Testis (tissue), 2 donors: ENCODE results near the gene ABLIM3.

Experiments used
- POLR2A ChIP-seq: fragments of 450-650 bp; IDR thresholded peaks from one replicate; pipeline ENCODE4 v1.6.1; 2017; ENCODE audit warnings: antibody characterized with exemption, mild to moderate bottlenecking, moderate library complexity
- TF ChIP-seq, protein P1 (sequence below), 3 experiments: fragments of 450-650 bp in 2 of 3; fragments of 200-600 bp in 1 of 3; sonication (generic) in 1 of 3; IDR thresholded peaks; one replicate each; pipeline ENCODE4 v1.5.1; 2016 to 2019; ENCODE audit warnings: antibody characterized with exemption in 3 of 3, mild to moderate bottlenecking in 2 of 3, moderate library complexity in 1 of 3

DNA sequence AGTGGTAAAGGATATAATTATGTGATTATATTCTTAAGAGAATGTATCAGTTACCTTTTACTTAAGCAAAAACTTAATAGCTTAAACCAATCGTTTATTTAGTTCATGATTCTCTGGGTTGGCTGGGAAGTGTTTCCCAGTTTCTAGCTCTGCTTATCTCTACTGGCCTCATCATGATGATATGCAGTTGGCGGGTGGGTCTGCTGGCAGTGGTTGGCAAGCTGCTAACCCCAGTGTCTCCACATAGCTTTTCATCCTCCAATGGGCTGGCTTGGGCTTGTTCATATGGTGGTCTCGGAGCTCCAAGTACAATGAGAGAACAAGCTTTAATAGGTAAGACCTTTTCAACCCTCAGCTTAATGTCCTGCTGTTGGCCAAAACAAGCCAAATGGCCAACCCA lies 43.8 kb downstream of the ABLIM3 start:
- TF ChIP-seq POLR2A = no peak
- TF ChIP-seq, protein P1, sequence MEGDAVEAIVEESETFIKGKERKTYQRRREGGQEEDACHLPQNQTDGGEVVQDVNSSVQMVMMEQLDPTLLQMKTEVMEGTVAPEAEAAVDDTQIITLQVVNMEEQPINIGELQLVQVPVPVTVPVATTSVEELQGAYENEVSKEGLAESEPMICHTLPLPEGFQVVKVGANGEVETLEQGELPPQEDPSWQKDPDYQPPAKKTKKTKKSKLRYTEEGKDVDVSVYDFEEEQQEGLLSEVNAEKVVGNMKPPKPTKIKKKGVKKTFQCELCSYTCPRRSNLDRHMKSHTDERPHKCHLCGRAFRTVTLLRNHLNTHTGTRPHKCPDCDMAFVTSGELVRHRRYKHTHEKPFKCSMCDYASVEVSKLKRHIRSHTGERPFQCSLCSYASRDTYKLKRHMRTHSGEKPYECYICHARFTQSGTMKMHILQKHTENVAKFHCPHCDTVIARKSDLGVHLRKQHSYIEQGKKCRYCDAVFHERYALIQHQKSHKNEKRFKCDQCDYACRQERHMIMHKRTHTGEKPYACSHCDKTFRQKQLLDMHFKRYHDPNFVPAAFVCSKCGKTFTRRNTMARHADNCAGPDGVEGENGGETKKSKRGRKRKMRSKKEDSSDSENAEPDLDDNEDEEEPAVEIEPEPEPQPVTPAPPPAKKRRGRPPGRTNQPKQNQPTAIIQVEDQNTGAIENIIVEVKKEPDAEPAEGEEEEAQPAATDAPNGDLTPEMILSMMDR (IDR thresholded peaks at IDR 0.05) = no peak
